MM.1S (cell line): ENCODE data around the gene LYPLA2.

Experiments used
- CTCF ChIP-seq: fragments of 300-600 bp; sonication (generic); IDR thresholded peaks from 2 replicates; pipeline ENCODE4 v1.5.1; 2016; ENCODE audit warnings: antibody characterized with exemption, low read length, mixed read lengths
- EZH2 ChIP-seq: fragments of 300-600 bp; sonication (generic); optimal IDR thresholded peaks from 2 replicates; pipeline ENCODE3; 2017; ENCODE audit warnings: low read depth, mild to moderate bottlenecking, antibody characterized with exemption, low read length, mixed read lengths

- TF ChIP-seq CTCF: no peak
- TF ChIP-seq EZH2: no peak
Observed at GRCh38 chr1:23743287-23744152, 47.4 kb upstream of the LYPLA2 start, which contains the start of gene ELOA.
